ENCODE measurements around the gene PCSK7. TPM values are rescaled to one million over a fixed set of nuclear protein-coding genes. Genes with fewer than 3 reads are reported as not detected.
"Not testable (repeated sequence)": the region's sequence is repeated elsewhere in the genome, so short reads cannot be mapped to it uniquely, and the experiment has no call there.

PCSK7 gene
- polyA plus RNA-seq, 1 experiment: 23.5 TPM

DNA sequence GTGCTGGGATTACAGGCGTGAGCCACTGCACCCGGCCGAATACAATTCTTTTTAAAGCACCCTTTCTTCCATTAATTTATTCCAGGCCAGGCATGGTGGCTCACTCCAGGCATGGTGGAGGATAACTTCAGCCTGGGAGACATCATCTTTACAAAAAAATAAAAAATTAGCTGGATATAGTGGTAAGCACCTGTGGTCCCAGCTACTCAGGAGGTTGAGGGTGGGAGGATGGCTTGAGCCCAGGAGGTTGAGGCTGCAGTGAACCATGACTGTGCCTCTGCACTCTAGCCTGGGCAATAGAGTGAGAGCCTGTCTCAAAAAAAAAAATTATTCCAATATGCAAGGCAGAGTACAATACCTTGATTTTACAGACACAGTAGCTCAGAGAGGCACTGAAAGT is 21.3 kb downstream of the PCSK7 start:
- no peak overlapping the region for H3K27ac ChIP-seq (ENCODE audit: low read depth, low read length)
- H3K9me3 ChIP-seq (ENCODE audit: control insufficient read depth, insufficient read depth, low read length): no peaks in the 10 kb centered on the region
- TF ChIP-seq, protein P1, sequence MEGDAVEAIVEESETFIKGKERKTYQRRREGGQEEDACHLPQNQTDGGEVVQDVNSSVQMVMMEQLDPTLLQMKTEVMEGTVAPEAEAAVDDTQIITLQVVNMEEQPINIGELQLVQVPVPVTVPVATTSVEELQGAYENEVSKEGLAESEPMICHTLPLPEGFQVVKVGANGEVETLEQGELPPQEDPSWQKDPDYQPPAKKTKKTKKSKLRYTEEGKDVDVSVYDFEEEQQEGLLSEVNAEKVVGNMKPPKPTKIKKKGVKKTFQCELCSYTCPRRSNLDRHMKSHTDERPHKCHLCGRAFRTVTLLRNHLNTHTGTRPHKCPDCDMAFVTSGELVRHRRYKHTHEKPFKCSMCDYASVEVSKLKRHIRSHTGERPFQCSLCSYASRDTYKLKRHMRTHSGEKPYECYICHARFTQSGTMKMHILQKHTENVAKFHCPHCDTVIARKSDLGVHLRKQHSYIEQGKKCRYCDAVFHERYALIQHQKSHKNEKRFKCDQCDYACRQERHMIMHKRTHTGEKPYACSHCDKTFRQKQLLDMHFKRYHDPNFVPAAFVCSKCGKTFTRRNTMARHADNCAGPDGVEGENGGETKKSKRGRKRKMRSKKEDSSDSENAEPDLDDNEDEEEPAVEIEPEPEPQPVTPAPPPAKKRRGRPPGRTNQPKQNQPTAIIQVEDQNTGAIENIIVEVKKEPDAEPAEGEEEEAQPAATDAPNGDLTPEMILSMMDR (IDR thresholded peaks at IDR 0.05; ENCODE audit: low read depth, low read length): no peak
- no peak for DNase-seq (ENCODE audit: low read depth, low spot score)
- no peaks in the 10 kb centered on the region for H3K27me3 ChIP-seq (ENCODE audit: control insufficient read depth, insufficient read depth, low read length)
- ChIA-PET CTCF (interaction anchor here (1.1 to 2.2 kb wide), 4 partner anchors 13 to 21 kb away, joined by 4 to 14 read pairs (median 4); partner anchors contain the start of gene PCSK7), POLR2A (interaction anchor here (0.7 to 2.7 kb wide), 5 partner anchors 10 to 35 kb away, joined by 3 to 22 read pairs (median 3); partner anchors contain the start of gene SIDT2)
- H3K4me3 ChIP-seq (ENCODE audit: low read depth, low read length): no peak overlapping the region

DNA sequence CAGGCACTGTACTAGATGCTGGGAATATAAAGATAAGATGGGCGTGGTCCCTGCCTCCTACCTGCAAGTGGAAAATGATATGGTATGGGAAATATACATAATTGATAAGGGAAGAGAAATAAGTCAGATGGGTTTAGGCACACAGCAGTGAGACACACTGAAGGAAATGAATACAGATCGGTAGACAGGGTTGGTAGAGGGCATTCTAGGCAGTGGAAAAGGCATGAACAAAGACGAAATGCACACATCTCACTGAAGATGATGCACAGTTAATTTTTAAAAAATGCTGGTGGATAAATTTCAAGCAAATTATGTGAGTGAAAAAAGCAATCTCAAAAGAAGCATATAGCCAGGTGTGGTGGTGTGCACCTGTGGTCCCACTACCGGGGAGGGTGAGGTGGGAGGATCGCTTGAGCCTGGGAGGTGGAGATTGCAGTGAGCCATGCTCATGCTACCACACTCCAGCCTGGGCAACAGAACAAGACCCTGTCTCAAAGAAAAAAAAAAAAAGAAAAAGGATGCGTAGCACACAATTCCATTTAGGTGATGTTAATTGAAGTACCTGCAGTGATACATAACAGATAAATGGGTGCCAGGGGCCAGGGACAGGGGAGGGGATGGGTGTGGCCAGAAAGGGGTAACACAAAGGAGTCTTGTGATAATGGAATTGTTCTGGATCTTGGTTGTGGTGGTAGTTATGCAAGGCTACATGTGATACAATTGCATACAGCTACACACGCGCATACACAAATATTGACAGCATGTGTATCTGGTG is 22.3 kb downstream of the PCSK7 start:
- H3K9me3 ChIP-seq (ENCODE audit: control insufficient read depth, insufficient read depth, low read length); H3K27ac ChIP-seq (ENCODE audit: low read depth, low read length); H3K4me3 ChIP-seq (ENCODE audit: low read depth, low read length); DNase-seq (ENCODE audit: low read depth, low spot score); H3K27me3 ChIP-seq (ENCODE audit: control insufficient read depth, insufficient read depth, low read length): not testable (repeated sequence)
- ChIA-PET CTCF (interaction anchor here (0.6 to 2.2 kb wide), 2 partner anchors 17 to 70 kb away, joined by 4 to 14 read pairs; no protein-coding TSS in a partner anchor), POLR2A (interaction anchor here (2.7 kb wide), 1 partner anchor 17 kb away, joined by 22 read pairs; no protein-coding TSS in a partner anchor)

DNA sequence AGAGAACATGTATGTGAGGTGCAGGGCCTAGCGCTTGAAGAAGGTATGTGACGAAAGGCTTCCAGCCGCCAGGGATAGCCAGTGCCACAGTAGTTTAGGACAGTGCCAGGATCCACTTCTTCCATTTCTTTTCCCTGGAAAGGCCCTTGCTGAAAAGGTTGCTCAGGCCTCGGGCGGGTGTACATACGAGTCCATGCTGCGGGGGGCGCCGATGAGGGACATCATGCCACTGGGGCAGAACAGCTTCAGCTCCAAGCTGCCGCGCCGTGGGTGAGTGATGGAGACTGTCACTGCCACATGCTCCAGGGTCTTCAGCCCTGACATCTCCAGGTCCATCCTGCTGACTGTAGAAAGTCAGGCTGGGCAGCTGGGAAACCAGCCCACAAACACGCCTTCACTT is 23.2 kb downstream of the PCSK7 start:
- DNase-seq (ENCODE audit: low read depth, low spot score); H3K27ac ChIP-seq (ENCODE audit: low read depth, low read length); H3K9me3 ChIP-seq (ENCODE audit: control insufficient read depth, insufficient read depth, low read length); H3K27me3 ChIP-seq (ENCODE audit: control insufficient read depth, insufficient read depth, low read length); H3K4me3 ChIP-seq (ENCODE audit: low read depth, low read length); POLR2A ChIA-PET: not testable (repeated sequence)
- CTCF ChIA-PET: interaction anchor here (0.6 kb wide), 1 partner anchor 70 kb away, joined by 4 read pairs; no protein-coding TSS in a partner anchor

DNA sequence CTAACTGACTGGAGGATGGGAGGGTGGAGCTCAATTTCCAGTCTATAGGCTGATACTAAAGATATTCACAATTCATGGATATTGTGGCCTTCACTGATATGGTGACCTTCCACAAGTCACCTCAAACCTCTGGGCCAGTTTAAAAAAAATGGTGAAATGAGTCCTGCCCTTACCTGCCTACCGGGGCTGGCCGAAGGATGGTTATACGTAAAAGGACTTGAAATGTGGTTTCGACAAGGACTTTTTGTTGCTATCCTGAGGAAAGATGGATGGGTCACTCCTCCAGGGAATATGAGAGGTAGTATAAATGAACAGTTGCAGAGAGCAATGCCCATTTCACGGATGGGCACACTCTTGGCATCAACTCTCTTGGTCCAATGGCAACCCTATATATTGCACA is 24.4 kb downstream of the PCSK7 start:
- DNase-seq (ENCODE audit: low read depth, low spot score): not testable (repeated sequence)

DNA sequence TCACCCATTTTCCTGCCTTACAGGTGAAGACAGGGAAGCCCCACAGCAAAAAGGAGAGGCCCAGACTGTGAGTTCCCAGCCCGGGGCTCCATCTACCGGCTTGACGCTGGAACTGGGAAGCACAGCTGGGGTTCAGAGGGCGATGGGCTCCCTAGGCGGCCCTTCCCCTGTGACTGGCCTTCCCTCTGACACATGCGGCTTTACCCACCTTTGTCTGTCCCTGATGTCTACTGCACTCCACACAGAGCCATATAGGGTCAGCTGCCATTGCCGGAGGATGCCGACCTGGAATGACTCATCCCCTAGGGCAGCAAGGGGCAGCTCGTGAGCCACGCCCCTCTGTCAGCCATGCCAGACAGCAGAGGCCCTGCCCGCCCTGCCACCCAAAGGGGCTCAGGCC is 25.0 kb downstream of the PCSK7 start:
- H3K27me3 ChIP-seq (ENCODE audit: control insufficient read depth, insufficient read depth, low read length); POLR2A ChIA-PET; DNase-seq (ENCODE audit: low read depth, low spot score); H3K9me3 ChIP-seq (ENCODE audit: control insufficient read depth, insufficient read depth, low read length); CTCF ChIA-PET; H3K27ac ChIP-seq (ENCODE audit: low read depth, low read length); H3K4me3 ChIP-seq (ENCODE audit: low read depth, low read length): not testable (repeated sequence)

More for the DNA sequence above, 24.4 kb downstream of the PCSK7 start:
- H3K4me3 ChIP-seq (ENCODE audit: low read depth, low read length); H3K27ac ChIP-seq (ENCODE audit: low read depth, low read length); H3K27me3 ChIP-seq (ENCODE audit: control insufficient read depth, insufficient read depth, low read length); POLR2A ChIA-PET; H3K9me3 ChIP-seq (ENCODE audit: control insufficient read depth, insufficient read depth, low read length); CTCF ChIA-PET: not testable (repeated sequence)

DNA sequence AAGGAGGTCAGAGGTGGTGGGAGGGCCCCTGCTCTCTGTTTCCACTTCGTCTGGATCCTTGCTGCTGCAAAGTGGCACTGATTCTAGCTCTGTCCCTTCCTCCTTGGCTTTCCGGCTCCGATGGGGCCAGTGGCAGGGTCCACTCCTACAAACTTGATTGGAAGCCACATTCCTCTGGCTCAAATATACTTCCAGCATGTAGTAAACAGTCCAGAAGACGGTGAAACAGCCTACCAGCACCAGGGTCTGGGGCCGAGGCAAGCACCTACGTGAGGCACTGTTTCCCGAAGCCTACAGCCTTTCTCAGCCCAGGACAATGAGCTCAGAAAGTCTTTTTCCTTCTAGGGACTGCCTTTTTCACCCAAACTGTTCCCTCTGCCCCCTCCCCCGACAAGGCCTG is 25.8 kb downstream of the PCSK7 start:
- DNase-seq (ENCODE audit: low read depth, low spot score); H3K9me3 ChIP-seq (ENCODE audit: control insufficient read depth, insufficient read depth, low read length); H3K27ac ChIP-seq (ENCODE audit: low read depth, low read length); H3K27me3 ChIP-seq (ENCODE audit: control insufficient read depth, insufficient read depth, low read length); H3K4me3 ChIP-seq (ENCODE audit: low read depth, low read length): not testable (repeated sequence)
- CTCF ChIA-PET: interaction anchor here (1.1 kb wide), 1 partner anchor 21 kb away, joined by 3 read pairs; no protein-coding TSS in a partner anchor
- POLR2A ChIA-PET: interaction anchor here (1.3 to 2.3 kb wide), 2 partner anchors 12 to 15 kb away, joined by 4 to 9 read pairs; no protein-coding TSS in a partner anchor

DNA sequence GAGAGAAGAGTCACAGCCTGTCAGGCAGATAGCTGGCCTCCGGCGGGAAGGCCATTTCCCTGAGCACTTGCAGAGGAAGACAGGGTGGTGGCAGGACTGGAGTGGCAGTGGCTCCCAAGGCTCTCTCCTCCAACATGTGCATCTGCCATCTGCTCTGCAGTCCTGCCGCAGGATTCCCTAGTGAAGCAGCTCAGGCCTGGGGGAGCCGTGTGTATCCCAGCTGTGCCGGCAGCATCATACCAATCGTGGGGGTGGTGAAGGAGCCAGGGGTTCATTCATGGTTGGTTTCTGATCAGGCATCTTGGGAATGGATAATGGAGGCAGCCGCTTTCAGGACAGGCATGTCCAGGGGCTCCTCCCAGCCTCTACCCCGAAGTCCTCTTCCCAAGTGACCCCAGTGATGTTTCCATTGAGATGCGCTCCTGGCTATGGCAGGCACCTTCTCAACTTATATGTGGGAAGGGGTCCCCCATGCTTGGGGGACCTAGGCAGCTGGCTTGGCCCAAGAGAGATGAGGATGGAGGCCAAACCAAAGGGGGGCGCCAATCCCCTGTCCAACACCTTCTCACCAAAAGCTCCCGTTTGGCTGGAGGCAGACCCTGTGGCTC is 26.6 kb downstream of the PCSK7 start:
- ChIA-PET CTCF (interaction anchor here (1.1 kb wide), 1 partner anchor 22 kb away, joined by 3 read pairs; no protein-coding TSS in a partner anchor), POLR2A (interaction anchor here (0.5 to 2.3 kb wide), 3 partner anchors 13 to 471 kb away, joined by 3 to 9 read pairs (median 4); no protein-coding TSS in a partner anchor)
- no peak for DNase-seq (ENCODE audit: low read depth, low spot score)
- H3K27me3 ChIP-seq (ENCODE audit: control insufficient read depth, insufficient read depth, low read length): no peaks in the 10 kb centered on the region
- no peaks in the 10 kb centered on the region; the same call in 1 of the 2 replicates for H3K9me3 ChIP-seq (ENCODE audit: control insufficient read depth, insufficient read depth, low read length)
- peak overlapping the region; percentile 57 for H3K27ac ChIP-seq (ENCODE audit: low read depth, low read length)
- H3K4me3 ChIP-seq (ENCODE audit: low read depth, low read length): no peak overlapping the region
- TF ChIP-seq, protein P1 (IDR thresholded peaks at IDR 0.05; ENCODE audit: low read depth, low read length): no peak

Measured in AG04450 (cell line).